ENCODE measurements around the gene SLC10A6.

GRCh38 chr4:86825511-86825910, 23.7 kb downstream of the SLC10A6 start:
- no peak for TF ChIP-seq RFX5 (IDR thresholded peaks at IDR 0.05; ENCODE audit: low read depth, low read length)
- TF ChIP-seq CXXC5 (CRISPR knock-in tag; IDR thresholded peaks at IDR 0.05), result no peak
